G401.6 (cell line): ENCODE results near the gene FAM83G.

Experiments used
- FAIRE-seq: peaks from 2 replicates; lab custom pipeline; 2012; peaks lifted over from hg19 to GRCh38; lab: Jason Lieb, UNC

The FAM83G gene

DNA sequence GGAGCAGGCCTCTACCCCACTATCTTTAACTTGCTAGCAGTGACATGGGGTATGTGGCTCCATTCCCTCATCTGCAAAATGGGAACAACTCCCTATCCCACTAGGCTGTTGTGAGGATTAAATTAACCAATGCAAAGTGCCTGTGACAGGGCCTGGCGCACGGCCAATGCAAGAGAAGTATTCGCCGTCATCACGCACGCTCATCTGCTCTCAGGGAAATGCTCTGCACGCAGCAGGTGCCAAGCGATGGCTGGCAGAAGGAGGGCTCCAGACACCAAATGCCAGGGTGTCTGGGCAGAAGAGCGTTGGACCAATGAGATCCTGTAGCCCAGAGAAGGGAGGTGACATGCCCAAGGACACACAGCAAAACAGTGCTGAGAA, 17.3 kb downstream of the FAM83G start:
- no peak for FAIRE-seq

DNA sequence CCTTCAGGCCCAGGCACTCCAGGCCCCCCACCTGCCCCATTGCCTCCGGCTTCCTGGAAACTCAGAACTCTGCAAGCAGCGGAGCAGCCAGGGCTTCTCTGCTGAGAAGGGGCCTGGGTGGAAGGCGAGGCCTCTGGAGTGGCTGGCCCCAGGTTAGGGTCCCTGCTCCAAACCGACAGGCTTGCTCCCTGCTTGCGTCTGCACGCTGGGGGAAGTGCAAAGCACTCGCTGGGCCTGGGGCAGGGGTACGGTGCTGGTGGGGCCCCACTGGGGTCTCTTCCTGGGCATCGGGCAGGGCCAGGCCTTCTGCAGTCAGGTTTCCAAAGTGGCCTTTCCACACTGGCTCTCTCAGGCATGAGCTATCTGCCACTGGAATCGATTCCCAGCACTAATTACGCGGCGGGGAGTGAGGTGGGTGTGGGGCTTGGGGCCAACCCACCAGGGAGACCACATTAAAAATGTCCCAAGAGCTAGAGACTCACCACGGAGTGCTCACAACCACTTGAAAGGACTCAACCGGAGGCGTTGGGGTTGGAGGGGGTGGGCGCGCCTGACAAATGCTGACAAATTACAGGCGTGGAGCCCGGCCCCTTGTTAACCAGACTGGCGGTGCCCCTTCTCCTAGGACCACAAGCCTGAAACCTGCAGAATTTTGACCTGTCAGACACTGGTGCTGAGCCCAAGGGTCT, 17.9 kb downstream of the FAM83G start:
- FAIRE-seq = no peak

DNA sequence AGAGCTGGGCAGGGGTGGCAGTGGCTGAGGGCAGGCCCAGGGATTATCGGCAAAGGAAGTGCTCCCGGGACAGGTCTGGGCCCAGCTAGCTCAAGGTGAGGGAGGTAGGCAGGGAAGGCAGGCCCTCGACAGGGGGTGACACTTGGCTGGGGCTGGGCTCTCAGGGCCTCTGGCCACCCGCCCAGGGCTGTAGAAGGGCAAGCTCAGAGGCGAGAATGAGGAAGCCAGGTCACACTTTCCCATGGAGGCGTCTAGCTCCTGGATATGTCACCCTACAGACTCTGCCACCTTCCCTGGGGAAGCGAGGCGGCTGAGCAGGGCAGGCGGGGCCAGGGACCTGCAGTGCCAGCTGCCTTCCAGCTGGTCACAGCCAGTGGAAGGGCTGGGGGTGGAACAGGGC, 19.1 kb downstream of the FAM83G start:
- FAIRE-seq = no peak

DNA sequence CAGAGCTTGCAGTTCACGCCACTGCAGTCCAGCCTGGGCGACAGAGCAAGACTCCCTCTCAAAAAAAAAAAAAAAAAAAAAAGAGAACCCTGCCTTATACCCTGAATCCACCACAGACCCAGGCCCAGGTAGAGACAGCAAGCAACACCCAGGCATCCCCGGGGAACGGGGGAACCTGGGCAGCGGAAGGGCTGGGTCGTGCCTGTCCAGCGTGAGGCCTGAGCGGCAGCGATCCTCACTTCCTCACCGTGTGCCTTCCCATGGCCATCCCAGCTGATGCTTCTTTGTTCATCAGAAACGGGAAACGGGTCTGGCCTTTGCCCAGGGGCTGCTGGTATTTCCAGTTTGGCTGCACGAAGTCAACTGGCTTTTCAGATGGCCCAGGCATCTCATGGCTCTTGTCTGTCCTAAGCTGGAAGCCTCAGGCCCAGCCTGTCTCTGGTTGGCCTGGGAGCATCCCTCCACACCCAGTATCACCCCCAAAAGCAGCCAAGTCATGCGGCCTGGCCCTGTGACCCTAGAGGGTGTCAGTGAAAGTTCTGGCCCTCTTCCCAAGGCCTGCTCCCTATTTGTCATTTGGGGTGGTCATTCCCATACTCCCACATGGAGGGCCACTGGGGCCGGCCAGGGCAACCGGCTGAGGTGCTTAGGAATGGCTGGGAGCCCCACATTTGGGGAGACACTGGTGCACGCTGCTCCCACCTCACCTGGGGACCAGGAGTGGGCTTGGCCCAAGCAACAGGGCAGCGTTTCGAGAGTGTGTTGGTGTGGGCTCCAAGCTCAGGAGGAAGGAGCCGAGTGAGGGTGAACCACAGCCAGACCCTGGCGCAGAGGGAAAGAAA, 20.1 kb downstream of the FAM83G start:
- no peak for FAIRE-seq

DNA sequence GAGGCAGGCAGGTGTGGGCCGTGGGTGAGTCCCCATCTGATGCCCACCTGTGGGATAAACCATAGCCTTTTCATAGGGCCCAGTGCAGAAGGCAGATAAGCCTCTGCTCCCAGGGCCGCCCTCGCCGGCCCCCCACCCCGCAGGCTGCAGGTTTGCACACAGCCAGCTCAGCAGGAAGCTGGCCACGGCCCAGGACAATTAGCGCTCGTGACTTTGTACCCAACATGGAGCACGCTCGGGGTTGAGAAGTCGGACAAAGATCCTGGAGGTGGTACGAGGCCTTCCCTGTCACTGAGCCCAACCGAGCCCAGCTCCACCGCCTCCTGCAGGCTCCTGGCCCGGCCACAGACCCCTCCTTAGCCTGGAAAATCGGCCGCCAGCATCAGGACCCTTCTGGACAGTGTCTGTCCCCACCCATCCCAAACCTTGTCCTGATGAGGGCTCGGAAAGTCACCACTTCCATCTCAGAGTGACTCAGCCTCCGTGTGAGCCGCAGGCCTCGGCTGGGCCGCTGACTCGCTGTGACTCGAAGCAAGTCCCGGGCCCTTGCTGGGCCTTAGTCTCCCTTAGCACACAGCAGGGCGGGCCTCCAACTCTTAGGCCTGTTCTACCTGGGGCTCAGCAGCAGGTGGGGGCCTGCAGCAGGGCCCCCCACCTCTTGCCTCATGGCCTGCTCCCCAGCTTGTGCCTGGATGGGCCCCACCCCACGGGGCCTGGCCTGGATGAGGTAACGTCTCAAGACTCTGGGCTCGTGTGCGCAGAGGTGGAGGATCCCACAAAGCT, 22.7 kb downstream of the FAM83G start:
- no peak for FAIRE-seq

DNA sequence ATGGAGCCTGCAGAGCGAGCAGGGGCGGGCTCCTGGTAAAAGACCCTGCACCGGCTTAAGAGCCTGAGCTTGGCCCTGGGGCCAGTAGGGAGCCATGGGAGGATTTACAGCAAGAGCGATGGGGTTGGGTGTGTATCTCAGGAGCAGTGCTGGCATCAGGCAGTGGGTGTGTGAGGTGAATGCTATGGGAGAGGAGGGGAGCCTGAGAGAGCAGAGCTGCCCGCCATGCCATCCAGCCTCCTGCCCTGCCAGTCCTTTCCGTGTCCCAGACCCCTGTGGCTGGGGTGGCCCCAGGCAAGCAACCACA, 23.3 kb downstream of the FAM83G start:
- FAIRE-seq = no peak

DNA sequence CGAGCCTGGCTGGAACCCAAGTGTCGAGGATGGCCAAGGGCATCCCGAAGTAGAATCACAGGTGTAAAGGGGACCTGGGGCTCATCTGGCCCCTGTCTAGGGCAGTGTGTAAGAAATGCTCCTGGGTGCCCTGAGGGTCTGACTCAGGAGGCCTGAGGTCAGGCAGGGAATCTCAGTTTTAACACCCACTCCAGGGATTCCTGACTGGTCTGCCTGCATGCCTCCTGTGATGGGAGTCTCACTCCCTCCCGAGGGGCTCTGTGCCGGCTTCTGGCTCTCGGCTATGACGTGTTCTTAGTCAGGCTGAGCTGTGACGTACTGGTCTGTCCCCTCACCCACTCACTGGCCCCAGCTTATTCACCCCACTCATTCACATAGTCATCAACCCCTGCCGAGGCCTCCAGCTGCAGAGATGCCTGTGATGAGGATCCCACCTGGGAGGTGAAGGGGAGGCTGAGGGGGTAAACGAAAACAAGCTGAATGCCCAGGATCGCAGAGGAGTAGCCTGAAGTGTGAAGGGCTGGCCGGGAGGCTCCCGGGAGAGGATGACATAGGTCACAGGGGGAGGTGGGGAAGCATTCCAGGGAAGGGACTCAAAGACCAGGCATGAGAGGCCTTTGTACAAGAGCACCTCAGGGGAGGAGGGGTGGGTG, 23.8 kb downstream of the FAM83G start:
- FAIRE-seq = no peak

DNA sequence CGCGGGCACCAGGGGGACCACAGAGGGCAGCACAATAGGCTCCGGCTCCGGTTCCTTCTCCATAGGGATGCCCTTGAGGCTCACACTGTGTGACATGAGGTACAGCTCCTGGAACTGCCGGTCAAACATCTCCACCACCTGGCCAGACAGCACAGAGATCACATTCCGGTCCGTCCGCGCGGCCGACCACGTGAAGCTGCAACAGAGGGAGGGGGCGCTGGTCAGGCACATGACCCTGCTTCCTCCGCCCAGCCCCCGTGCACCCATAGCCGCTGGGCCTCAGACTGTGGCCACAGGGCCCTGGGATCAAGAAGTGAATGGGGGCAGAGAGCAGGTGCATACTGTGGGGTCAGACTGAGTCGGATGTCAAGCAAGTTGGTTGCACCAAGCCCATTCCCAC, 25.9 kb downstream of the FAM83G start:
- no peak for FAIRE-seq

DNA sequence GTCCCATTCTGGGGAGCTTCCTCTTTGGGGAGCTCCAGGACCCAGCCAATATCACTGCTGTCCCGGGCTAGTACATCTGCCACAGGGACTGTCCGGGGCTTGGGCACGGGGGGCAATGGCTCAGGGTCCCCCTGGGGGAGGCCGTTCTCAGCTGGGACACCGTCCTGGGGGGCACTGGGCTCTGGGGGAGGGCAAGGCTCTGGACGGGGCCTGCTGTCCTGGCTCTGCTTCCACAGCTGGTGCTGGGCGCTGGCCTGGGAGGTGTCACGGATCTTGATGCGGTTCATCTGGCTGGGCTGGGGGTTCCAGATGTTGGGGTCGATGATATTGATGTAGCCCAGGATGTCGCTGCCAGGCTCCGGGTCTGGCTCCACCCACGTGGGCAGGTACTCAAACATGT, 26.5 kb downstream of the FAM83G start:
- FAIRE-seq = no peak

DNA sequence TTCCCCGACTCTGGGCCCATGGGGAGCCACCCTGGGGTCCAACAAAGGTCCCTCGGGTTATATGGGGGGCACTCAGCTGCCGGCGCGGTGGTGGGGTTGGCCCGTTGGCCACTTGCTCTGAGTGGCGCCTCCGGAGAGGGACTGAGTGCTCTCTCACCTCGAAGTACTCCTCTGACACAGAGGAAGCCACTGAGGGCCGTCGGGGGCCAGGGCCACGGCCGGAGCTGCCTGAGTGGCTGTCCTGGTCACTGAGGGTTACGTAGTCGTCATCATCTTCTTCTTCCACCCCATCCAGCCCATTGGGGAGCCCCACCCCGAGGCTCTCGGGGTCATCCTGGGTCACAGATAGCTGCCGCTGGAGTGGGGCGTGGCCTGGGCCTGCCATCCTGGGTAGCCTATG, 26.9 kb downstream of the FAM83G start:
- FAIRE-seq = no peak

DNA sequence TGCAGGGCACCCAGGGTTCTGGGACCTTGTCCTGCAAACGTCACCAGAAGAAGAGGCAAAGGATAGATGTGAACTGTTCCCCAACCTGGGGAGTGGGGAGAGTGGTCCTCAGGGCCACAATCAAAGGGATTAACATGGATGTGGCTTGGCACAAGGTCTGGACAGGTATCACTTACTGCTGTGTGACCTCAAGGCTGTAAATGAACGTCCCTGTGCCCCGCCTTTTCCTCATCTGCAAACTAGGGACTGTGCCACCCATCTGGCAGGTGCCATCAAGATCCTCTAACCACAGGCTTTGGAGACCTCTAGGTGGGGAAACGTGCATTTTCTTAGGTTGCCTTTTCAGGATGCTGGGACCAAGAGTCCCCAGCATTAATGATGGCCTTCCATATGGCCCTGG, 27.5 kb downstream of the FAM83G start:
- no peak for FAIRE-seq

DNA sequence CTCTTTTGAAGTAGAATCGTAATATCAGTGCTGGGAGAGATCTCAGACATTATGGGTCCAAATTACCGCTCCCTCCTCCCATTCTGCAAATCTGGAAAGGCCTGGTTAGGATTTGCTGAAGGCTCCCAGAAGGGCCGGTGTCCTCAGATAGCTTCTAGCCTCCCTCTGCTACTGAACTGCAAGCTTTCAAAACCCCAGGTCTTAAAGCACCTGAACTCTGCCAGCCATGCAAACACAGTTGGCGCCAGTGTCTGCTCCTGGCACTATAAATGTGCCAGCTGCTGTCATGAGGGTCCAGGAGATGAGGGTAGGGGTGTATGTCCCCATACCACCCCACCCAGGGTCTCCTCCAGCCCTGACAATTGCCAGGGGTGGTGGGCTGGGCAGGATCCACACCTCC, 28.4 kb downstream of the FAM83G start:
- no peak for FAIRE-seq

DNA sequence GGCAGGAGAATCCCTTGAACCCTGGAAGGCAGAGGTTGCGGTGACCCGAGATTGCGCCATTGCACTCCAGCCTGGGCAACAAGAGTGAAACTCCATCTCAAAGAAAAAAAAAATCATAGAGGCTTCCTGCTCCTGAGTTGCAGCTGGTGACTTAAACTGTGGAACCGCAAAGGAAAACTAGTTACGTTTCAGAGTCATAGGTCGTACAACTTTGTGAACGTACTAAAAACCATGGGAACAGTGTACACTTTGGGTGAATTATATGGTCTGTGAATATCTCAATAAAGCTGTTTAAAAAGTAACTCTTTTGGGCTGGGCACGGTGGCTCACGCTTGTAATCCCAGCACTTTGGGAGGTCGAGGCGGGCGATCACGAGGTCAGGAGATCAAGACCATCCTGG, 29.0 kb downstream of the FAM83G start:
- no peak for FAIRE-seq

DNA sequence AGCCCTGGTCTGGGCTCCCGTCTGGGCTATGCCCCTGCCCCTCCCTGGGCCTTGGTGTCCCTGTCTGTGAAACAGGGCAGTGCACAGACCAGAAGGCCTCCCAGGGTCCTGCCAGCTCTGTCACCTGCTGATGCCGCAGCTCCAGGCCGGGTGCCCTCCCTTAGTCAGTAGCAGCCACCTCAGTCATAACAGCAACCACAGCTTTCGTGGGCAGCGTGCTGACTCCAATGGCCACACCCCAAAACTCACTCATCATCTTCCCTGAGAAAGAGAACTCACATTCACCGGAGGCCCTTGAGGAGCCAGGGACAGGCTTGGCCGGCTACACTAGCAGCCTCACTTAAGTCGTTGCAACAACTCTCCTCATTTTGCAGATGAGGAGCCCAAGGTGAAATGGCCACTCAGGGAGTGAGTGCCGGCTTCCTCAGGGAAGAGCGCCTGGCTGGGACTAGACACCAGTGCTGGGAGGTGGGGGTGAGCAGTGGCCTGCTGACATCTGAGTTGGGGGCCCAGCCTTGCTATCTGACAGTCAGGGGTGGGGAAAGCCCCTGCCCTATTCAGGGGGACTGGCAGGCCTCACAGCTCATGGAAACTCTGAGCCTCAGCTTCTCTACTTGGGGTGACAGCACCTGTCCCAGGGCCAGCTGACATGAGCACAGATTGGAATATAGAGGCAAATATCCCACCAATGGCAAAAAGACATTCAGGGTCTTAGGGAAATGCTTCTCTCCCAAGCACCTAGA, 30.0 kb downstream of the FAM83G start:
- no peak for FAIRE-seq

DNA sequence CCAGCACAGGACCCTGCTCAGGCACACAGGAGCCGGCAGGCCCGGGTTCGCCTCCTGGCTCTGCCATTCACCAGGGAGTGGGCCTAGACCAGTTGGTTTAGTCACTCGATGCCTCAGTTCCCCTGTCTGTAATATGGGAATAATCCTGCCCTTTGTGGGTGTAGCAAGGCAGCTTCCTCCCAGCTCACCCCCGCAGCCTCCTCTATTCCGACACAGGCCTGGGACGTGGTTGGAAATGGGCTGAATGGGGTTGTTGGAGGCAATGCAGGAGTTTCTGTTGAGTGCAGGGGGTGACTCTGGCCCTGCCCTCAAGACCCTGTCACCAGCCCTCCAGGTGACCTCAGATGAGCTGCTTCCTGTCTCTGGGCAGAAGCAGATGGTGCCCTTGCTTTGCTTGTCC, 32.8 kb downstream of the FAM83G start:
- no peak for FAIRE-seq

DNA sequence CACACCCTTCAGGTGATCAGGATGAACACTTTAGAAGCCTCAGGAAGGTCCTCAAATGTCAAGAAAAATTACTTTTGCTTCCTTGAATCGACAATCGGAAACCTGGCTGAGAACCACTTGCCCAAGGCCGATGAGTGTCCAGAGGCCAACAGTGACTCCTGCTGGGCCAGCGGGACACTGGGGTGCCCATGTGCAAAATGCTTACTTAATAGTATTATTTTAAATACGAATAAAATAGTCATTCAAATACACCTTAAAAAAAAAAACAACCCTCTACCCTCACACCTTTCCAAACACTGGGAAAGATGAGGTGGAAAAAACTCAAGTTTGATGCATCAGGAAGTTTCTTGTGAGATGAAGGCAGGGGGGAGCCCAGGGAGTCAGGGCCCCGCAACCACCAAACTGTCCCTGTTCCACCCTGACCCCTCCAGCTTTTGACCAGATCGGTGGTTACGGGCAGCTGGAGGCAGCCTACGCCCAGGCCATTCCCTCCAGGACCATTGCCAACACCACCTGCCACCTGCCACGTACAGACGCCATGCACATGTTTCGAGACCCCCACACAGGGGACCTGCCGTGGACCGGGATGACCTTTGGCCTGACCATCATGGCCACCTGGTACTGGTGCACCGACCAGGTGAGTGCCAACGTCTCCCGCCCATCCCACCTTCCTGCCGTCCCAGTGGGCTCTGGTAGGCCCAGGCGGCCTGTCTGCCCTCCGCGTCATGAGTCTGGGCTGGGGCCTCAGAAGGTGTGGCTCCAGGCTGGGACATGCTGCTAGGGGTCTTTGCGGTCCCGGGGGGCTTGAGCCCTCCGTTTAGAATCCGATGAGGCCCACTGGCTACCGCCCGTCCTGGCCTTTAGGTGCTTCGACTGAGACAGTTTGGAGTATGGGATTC, 33.7 kb downstream of the FAM83G start:
- no peak for FAIRE-seq

DNA sequence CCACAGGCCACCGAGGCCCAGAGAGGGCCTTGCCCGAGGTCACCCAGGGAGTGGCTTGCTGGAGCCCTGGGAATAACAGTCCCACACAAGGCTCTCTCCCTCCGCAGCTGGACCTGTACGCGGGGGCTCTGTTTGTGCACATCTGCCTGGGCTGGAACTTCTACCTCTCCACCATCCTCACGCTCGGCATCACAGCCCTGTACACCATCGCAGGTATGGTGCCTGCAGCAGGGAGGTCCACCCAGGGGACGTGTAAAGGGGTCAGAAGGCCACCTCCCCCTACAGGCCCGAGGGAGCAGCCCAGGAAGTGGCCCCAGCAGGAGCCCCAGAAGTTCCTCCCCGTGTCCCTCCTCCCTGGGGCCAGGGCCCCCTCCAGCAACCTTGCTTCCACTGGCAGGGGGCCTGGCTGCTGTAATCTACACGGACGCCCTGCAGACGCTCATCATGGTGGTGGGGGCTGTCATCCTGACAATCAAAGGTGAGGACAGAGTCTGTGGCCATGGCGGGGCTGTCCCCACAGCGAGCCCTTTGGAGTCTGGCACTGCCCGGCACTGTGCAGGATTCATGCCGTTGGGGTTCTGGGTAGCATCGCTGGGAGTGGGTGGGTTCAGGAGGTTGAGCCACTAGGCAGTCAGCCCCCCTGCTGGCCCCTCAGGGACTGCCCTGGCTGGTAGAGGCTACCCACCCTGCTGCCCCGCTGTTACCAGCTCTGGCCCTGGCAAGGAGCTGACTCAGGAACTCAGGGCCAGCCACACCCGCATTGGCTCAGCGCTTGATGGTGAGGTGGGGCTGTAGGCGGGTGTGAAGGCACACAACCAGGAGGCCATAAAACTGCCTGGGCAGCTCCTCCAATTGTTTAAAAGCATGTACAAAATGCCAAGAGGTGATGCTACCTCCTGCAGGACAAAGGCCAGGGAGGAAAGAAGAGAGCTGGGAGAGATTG, 35.3 kb downstream of the FAM83G start:
- FAIRE-seq = no peak

DNA sequence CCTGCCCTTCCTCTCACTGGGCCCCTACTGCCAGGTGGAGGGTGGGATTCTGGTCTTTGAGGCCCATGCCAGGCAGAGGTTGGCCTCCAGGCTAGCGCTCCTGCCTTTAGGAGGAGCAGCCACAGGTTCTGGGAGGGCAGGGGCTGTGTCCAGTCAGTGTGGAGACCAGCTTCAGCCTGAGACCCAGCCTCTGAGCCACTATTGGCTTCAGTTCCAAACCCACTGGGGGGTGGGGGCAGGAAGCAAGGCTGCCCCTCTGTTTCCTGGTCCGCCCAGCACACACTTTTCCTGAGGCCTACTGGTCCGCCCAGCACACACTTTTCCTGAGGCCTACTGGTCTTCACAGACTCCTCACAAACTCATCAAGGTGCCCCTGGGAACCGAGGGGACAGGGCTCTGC, 36.2 kb downstream of the FAM83G start:
- FAIRE-seq = no peak

DNA sequence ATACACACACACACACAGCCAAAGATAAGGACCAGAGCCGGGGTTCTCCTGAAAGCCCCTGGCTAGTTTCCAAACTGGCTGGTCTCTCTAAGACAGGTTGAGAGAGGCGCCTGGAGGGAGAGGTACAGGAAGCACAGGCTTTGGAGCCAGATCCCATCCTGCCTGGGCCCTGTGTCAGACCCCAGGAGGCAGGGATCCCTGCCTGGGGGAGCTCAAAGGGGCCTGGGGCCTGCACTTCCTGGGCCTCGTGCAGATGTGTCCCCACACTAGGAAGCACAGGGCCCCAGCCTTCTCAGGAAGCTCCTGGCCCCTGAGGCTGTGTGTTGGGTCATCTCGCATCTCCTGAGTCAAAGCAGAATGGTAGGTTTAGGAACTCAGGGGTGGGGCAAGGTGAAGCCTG, 36.6 kb downstream of the FAM83G start:
- no peak for FAIRE-seq
